Central memory CD4-positive, alpha-beta T cell (primary cell): ENCODE data around the gene TRABD2B.

Experiments
- DNase-seq: peaks from one replicate; pipeline ENCODE4 v3.0.0; 2022

The TRABD2B gene

DNA sequence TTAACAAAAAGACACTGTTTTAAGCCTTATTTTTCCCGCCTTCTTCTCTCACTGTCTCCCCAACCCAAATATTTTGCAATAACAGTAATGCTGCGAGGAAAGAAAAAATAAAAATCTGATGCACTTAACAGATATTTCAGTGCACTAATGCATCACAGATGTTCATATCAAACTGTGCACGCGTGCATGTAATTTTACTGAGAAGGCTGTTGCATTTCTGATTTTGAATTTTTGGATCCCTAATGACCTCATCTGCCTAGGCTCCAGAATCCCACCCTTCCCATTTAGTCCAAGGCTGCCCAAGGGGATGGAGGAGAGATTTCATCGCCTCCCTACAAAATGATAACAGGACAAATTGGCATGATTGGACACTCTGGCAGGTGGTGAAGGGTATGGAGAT is 5.5 kb downstream of the TRABD2B start:
- DNase-seq, result no peak

- DNase-seq, result no peak
Observed at GRCh38 chr1:47991187-47991586, 6.0 kb downstream of the TRABD2B start.

DNA sequence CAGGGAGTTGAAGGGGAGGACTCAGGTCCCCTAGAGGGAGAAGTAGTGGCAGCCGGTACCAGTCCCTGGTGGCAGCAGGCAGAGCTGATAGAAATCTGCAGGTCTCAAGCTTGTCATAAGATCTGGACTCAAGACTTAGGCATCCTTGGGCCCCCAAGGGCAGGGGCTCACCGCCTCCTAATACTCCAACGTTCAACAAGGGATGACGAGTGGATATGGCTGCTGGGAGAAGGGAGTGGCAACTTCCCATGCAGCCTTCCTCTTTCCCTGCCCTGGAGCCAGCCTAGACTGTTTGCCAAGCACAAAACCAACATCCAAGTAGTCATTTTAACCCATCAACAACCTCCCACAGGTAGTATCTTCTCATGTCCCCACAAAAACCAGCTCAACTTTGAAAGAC is 6.9 kb downstream of the TRABD2B start:
- DNase-seq, result no peak

GRCh38 chr1:47987601-47988000 is 9.6 kb downstream of the TRABD2B start:
- DNase-seq, result no peak

DNA sequence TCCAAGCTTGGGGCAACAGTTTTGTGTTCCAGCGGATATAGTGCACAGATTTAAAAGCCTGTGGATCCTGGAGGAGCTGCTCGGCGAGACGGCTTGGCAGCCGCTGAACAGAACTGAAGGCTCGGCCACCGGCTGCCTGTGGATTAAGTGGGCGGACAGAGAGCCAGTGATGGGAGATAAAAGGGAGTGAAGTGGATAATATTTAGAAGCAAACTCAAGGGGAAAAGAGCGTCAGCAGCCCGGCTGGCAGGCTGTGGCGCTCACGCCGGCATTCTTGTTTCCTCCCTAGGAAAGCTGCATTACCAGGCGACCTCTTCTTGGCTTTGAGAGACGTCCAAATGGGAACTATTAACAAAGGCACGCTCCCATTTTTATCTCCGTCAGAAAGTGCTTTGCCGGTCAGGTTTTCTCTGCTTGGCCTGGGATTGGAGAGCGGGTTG is 10.4 kb downstream of the TRABD2B start:
- no peak for DNase-seq

DNA sequence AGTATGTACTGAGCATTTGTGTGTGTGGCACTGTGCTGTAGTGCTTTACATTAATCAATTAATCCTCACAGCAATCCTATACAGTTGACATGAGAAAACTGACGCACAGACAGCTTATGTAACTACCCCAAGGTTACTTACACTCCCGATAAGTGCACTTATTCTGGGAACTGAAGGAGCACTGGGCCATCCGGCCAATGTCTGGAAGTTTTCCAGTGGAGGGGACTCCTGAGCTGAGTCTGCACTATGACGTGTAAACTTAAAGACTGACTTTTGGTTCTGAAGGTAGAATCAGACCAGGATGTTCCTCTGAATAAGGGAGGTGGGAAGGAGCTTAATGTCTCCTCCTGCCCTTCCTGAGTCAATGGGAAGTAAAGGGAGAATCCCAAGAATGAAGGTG is 12.2 kb downstream of the TRABD2B start:
- no peak for DNase-seq

- DNase-seq, result no peak
Observed at GRCh38 chr1:47984175-47984789, 12.9 kb downstream of the TRABD2B start.

DNA sequence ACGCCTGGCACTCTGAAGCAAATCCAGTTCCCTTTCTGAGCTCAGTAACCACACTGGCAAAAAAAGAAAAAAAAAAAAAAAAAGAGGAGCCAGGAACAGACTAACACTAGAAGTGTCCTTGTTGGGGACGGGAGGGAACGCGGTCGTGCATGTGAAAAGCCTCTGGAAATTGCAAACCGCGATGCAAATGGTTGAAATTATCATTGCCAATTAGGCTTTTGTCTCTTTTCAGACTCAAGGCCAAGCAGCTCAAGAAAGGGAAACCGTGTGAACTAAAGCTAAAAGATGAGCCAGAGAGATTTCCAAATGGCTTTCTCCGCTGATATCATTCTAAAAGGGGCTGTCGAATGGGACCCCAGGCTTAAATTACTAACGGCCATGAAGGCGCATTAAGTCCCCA is 13.5 kb downstream of the TRABD2B start:
- no peak for DNase-seq

- DNase-seq, result no peak
Observed at GRCh38 chr1:47981667-47982350, 15.4 kb downstream of the TRABD2B start.

DNA sequence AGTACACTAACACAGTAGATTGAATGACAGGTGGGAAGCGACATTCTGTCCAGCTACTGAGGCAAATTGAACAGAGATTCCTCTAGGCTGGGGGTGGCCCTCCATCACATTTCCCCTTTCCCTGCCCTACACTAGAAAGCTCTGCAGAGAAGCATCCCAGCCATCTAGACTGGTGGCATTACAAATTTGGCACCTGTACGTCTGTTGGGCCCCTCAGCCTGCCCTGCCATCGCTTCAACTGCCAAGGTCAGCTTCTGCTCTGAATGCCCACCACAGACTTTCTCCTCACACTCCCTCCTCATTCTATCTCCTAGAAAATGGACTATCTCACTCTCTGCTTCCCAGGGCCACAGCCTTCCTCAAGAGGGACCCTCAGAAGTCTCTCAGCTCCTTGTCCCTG is 16.7 kb downstream of the TRABD2B start:
- DNase-seq, result no peak

- DNase-seq, result no peak
Observed at GRCh38 chr1:47979724-47980123, 17.5 kb downstream of the TRABD2B start.

- DNase-seq, result no peak
Observed at GRCh38 chr1:47978486-47978885, 18.7 kb downstream of the TRABD2B start.

DNA sequence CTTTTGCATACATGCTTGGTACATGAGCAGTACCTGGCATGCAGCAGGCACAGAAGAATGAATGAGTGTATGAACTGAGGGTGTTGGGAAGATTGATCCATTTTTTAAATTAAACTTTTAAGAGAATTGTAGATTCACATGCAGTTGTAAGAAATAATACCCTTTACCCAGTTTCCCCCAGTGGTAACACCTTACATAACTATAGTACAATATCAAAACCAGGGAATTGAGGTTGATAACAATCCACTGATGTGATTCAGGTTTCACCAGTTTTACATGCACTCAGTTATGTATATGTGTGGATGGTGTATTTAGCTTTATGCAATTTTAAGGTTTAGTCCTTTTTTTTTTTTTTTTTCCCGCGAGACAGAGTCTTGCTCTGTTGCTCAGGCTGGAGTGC is 20.5 kb downstream of the TRABD2B start:
- DNase-seq, result no peak

DNA sequence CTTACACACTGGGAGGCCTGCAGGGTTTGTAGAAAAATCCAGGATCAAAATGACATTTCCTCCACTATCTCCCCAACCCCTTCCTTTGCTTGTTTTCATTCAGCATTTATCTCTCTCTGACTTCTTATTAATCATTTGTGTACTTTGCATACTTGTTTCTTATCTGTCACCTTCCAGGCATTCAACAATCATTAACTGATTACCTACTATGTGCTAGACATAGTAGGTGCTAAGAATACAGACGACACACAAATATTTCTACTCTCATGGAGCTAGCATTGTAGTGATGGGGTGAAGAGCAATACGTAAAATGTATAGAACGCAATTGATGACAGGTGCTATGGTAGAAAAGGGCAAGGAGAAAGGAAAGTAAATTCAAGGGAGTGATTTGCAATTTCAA is 20.9 kb downstream of the TRABD2B start:
- no peak for DNase-seq

- DNase-seq, result no peak
Observed at GRCh38 chr1:47975302-47975921, 21.8 kb downstream of the TRABD2B start.

GRCh38 chr1:47972864-47973432 is 24.2 kb downstream of the TRABD2B start:
- no peak for DNase-seq

DNA sequence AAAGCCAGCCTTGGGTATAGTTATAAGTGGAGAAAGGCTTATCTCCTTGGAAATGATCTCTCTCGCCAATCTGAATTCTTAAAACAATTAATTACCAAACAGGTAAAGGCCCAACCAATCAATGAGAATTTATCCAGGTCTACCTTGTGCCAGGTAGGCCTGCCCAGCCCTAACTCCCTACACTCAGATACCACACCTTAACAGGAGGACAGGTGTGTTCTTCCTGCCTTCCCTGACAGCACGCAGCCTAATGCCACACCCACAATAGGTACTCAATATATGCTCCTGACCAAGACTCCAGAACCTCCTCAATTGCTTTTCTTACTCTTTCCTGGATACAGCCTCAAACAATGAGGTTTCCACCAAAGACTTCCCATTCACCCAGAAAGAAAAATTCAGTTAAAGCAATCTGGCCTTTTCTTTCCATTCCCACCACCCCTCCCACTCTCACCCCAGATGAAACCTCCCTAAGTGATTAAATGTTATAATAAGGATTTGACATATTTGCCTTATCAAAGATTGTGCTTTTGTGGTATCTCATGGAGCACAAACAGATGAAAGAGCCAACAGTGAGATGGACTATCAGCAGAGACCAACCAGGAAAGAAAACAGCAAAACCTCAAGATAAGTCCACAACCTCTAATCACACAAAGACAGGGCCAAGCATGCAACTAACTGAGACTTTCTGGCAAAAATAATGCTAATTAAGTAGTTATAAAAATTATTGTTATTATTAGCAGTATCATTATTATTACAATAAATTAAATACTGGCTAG is 25.6 kb downstream of the TRABD2B start:
- DNase-seq, result no peak

DNA sequence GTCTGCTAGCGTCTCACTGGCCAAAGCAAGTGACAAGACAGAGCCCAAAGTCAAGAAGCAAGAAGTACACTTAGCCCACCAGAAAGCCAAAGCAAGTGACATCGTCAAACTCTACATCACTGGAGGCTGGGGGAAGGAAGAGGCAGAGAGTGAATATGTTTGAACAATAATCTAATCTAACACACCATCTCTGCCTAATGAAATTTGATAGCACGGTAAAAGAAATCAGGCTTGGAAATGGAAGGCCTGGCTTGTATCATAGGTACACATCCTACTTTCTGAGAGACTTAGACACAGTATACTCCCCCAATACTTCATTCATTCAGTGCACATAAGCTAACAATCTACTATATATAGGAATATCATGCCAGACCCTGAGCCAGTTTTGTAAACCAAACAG is 26.3 kb downstream of the TRABD2B start:
- DNase-seq, result no peak

GRCh38 chr1:47969478-47969877 is 27.7 kb downstream of the TRABD2B start:
- DNase-seq, result no peak

- no peak for DNase-seq
Observed at GRCh38 chr1:47968556-47968888, 28.7 kb downstream of the TRABD2B start.

GRCh38 chr1:47967864-47968555 is 29.2 kb downstream of the TRABD2B start:
- no peak for DNase-seq

DNA sequence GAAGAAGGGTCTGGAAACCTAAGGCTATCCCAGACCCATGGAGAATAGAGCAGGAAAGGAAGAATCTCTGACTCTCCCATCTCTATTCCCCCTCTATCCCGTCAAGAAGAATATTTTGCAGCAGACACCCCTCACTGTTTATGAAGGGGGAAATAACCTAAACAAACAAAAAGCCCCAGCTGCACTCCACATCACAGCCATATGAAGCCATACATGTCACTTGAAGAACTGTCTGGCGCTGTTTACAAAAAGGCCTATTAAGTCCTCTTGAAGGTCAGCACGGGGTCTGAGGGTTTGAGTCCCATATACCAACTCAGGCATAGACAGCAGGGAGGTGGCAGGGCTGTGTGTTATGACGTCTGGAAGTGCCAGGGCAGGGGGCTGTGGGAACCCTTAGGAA is 31.4 kb downstream of the TRABD2B start:
- no peak for DNase-seq

- no peak for DNase-seq
Observed at GRCh38 chr1:47964636-47965035, 32.5 kb downstream of the TRABD2B start.
